Ishikawa (cell line): ENCODE results near the gene EFEMP2.

Source experiments
- NFIC ChIP-seq: IDR thresholded peaks from 2 replicates; pipeline ENCODE4 v1.6.1; 2012
- TAF1 ChIP-seq: IDR thresholded peaks from 2 replicates; pipeline ENCODE4 v1.6.1; 2012; ENCODE audit warnings: low read depth, mild to moderate bottlenecking
- TCF12 ChIP-seq: IDR thresholded peaks from 2 replicates; pipeline ENCODE4 v1.6.1; 2012; ENCODE audit warnings: low read depth
- TEAD4 ChIP-seq: IDR thresholded peaks from 2 replicates; pipeline ENCODE4 v1.6.1; 2012

DNA sequence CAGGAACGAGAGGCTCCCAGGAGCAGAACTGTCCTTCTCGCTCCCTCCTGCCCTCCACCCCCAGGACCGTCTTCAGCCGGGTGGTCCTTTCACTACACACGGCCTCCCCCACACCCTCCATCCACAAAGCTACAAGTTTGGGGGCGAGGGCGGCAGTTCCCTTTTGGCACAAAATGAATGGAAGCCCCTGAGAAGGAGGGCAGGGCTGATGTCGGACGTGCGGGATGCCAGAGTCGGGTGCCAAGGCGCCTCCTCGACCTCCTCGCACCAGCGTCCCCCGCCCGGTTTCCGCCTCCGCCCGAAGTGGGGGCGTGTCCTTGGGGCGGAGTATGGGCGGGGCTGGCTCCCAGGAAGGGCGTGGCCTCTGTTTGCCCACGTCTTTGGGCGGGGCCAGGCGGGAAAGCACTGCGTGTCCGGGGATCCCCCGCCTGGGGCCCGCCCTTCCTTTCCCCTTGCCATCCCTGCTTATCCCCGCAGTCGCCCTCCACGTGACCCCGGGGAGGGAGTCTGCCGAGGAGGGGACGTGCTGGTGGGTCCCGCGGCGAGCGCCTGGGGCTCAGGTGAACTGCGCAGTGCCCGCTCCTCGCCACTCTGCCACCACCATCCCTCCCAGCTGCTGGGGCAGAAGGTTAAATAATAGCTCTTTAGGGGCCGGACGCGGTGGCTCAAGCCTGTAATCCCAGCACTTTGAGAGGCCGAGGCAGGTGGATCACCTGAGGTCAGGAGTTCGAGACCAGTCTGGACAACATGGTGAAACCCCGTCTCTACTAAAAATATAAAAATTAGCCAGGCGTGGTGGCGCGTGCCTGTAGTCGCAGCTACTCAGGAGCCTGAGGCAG lies 937 bp upstream of the EFEMP2 start:
- TF ChIP-seq NFIC: no peak
- TF ChIP-seq TEAD4: no peak
- TF ChIP-seq TAF1: no peak
- no peak for TF ChIP-seq TCF12
